NCI-H69 (cell line): ENCODE data around the gene MAP3K5.
A peak's percentile ranks its signal among the peaks of the same experiment; 100 is the strongest.

Experiments used
- DNase-seq: peaks from one replicate; lab custom pipeline; 2025; lab: John Stamatoyannopoulos, UW

The MAP3K5 gene

GRCh38 chr6:136541395-136541794 lies 250.9 kb downstream of the MAP3K5 start:
- peak; percentile 54 for DNase-seq

- peak; percentile 70 for DNase-seq
These were observed 252.2 kb downstream of the MAP3K5 start for GRCh38 chr6:136539967-136540652.

GRCh38 chr6:136538836-136539235 lies 253.4 kb downstream of the MAP3K5 start:
- no peak for DNase-seq

GRCh38 chr6:136535880-136536650 lies 256.2 kb downstream of the MAP3K5 start:
- no peak for DNase-seq

GRCh38 chr6:136535017-136535765 lies 257.1 kb downstream of the MAP3K5 start:
- DNase-seq = peak; percentile 89

GRCh38 chr6:136534268-136534667 lies 258.0 kb downstream of the MAP3K5 start:
- no peak for DNase-seq

- DNase-seq = no peak
These were observed 258.8 kb downstream of the MAP3K5 start for GRCh38 chr6:136533487-136533886.

GRCh38 chr6:136532030-136532429 lies 260.2 kb downstream of the MAP3K5 start:
- DNase-seq = no peak

- DNase-seq = peak; percentile 74
These were observed 262.6 kb downstream of the MAP3K5 start for GRCh38 chr6:136529710-136530109.

- no peak for DNase-seq
These were observed 263.8 kb downstream of the MAP3K5 start for GRCh38 chr6:136528477-136528876.

- DNase-seq = peak; percentile 46
These were observed 264.4 kb downstream of the MAP3K5 start for GRCh38 chr6:136527831-136528230.

GRCh38 chr6:136526937-136527336 lies 265.3 kb downstream of the MAP3K5 start:
- peak; percentile 60 for DNase-seq

- peak; percentile 94 for DNase-seq
These were observed 265.9 kb downstream of the MAP3K5 start for GRCh38 chr6:136526196-136526930.

GRCh38 chr6:136525586-136526195 lies 266.6 kb downstream of the MAP3K5 start:
- DNase-seq = peak; percentile 85

GRCh38 chr6:136524936-136525413 lies 267.3 kb downstream of the MAP3K5 start:
- DNase-seq = peak; percentile 96

- peak; percentile 85 for DNase-seq
These were observed 267.8 kb downstream of the MAP3K5 start for GRCh38 chr6:136524339-136524935.

GRCh38 chr6:136523196-136523595 lies 269.1 kb downstream of the MAP3K5 start:
- no peak for DNase-seq

- no peak for DNase-seq
These were observed 269.6 kb downstream of the MAP3K5 start for GRCh38 chr6:136522636-136523035.

GRCh38 chr6:136521911-136522310 lies 270.4 kb downstream of the MAP3K5 start:
- no peak for DNase-seq

- DNase-seq = no peak
These were observed 270.9 kb downstream of the MAP3K5 start for GRCh38 chr6:136521427-136521826.

GRCh38 chr6:136520517-136520916 lies 271.8 kb downstream of the MAP3K5 start:
- peak; percentile 87 for DNase-seq
